Kasumi-1 (cell line): ENCODE data around the gene TRIP12.
"Not testable (repeated sequence)": the region's sequence is repeated elsewhere in the genome, so short reads cannot be mapped to it uniquely, and the experiment has no call there.

Experiments
- DNase-seq, 2 experiments: peaks; one replicate each; lab custom pipeline; 2025; lab: John Stamatoyannopoulos, UW

The TRIP12 gene

DNA sequence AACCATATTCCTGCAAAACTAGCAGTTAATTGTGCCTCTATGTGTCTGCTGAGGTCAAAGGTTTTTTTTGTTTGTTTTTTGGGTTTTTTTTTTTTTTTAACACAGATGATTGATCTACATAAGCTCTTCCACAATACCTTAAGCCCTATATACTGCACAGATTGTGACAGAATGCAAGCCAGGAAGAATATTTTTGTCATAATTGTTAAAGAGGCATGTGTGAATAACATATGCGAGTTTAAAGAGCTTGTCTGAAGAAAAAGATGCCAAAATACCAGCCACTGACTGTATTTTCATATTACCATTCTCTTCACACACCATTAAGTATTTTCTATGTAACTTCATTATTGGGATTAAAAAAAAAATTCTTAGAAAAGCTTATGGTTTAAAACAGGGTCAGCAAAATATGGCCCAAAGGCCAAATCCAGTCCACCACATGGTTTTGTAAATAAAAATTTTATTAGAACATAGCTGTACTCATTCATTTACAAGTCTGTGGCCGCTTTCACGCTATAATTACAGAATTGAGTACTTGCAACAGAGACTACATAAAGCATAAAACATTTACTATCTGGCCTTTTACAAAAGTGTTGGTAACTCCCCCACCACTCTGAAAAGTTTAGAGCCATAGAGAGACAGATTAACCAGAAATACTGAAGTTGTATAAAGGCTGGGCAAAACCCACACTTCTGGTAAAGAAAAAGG lies 89.9 kb downstream of the TRIP12 start:
- DNase-seq = no peak

DNA sequence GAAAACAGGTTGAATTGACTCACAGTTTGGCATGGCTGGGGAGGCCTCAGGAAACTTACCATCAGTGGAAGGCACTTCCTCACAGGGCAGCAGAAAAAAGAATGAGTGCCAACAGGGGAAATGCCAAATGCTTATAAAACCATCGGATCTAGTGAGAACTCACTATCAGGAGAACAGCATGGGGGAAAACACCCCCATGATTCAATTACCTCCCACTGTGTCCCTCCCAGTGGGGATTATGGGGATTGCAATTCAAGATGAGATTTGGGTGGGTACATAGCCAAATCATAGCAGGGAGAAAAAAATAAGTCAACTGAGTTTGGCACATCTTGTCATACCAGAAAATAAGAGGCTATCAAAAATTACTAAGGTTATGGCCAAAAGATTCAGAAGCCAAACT lies 96.3 kb downstream of the TRIP12 start:
- no peak for DNase-seq

DNA sequence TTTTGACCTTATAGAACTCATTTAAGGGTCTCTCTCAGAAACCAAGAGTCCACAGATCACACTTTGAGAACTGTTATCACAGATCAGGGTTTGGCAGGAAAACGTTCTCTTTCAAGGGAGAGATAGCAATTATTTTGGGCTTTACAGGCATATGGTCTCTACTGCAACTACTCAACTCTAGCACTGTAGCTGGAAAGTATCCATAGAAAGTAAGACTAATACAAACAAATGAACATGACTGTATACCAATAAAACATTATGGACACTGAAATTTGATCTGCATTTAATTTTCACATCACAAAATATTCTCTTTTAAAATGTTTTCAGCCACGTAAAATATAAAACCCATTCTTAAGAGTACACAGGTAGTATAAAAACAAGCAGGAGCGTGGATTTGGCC lies 100.5 kb downstream of the TRIP12 start:
- DNase-seq = no peak

DNA sequence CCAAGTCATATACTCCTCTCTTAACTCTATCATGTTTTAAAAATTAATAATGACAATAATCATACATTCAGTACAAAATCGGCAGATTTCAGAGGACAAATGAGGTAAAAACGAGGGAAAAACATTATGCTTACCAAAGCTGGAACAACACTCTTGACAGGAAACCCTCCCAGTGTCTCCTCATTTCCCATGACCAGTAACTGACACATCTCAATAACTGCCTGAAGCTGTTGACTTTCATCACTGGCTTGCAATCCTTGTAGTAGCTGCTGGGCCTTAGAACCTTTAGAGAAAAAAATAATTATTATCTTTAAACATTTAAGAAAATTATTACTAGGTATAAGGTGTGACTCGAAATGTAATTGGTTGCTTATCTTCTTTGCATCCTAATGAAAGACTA lies 103.6 kb downstream of the TRIP12 start:
- no peak for DNase-seq

DNA sequence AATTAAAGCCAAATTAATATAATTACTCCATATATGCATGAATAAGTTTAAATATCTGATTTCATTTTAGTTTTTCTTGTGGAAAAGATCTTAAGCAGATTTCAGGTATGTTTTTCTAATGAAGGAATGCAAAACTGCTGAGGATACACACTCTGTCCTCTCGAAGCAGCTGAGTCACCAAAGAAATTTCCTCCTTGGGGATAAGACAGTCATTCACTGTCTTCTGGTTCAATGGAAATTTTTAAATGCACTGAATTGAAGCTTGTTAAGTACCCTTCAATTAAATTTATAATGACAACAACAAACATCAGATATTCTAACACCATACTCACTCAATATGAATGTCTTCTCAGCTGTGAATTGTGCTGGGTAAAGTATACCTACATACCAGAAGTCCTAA lies 106.0 kb downstream of the TRIP12 start:
- no peak for DNase-seq

DNA sequence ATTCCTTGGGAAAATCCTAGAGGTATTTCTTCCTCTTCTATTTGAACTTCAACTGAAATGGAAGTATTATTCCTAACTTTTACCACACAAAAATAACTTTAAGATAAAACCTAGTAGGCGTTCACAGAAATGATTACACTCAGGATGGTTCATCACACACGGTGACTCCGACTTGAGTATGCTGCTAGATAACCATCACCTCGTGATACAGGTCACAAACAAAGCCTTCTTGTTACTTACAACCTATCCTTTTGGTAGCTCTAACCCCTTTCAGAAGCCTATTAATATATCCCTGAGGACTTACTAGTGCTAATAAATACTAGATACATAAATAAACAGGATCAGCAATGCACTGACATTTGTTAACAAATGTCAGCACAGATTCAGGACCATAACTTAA lies 106.5 kb downstream of the TRIP12 start:
- no peak for DNase-seq

DNA sequence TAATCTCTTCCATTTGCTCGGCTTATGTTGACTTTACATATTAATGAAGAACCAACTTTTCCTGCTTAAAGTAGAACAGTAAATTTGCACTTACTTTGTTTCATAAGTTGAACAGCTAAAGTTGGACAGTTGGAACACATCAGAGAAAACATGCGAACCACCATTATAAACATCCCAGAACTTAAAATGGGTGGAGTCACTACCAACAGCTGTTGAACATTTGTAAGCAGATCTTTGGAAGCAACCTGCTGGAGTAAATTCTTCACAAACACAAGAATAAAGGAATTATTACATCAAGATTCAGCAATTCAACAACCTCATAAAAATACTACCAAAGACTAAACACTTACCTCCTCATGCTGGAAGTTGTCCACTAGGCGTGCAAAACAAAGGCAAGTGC lies 111.0 kb downstream of the TRIP12 start:
- no peak for DNase-seq

DNA sequence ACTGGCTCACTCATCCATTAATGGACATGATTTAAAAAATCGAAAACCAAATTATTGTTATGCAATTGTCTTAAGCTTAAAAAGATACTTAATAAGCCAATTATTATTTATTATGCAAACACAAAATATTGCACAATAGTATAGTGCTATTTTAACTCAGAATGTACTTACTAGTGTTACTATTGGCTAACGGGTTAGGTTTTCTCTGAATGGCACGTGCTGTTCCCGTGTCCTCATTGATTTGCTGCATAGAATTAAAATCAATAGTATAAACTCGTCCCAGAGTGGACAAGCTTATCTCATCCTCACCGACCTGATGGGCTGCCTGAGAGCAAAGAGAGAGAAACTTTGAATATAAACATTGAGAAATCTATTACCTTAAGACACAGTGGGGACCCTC lies 116.2 kb downstream of the TRIP12 start:
- DNase-seq = no peak

DNA sequence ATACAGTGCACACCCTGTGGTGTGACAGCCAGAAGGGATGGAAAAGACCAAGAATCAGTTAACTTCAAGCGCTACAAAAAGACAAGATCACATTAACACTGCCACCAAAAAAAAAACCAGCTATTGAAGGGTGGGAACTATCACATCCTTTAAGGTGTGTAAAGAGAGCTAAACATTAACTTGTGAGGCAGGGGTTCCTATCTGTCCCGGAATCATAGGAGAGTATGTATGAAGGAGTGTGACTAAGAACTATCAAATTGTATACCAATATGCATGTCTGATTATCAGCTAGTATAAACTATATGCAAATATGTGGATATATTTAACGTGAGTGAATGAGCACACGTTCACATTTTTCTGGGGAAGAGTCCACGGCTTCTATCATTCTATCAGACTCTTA lies 119.0 kb downstream of the TRIP12 start:
- DNase-seq = no peak

DNA sequence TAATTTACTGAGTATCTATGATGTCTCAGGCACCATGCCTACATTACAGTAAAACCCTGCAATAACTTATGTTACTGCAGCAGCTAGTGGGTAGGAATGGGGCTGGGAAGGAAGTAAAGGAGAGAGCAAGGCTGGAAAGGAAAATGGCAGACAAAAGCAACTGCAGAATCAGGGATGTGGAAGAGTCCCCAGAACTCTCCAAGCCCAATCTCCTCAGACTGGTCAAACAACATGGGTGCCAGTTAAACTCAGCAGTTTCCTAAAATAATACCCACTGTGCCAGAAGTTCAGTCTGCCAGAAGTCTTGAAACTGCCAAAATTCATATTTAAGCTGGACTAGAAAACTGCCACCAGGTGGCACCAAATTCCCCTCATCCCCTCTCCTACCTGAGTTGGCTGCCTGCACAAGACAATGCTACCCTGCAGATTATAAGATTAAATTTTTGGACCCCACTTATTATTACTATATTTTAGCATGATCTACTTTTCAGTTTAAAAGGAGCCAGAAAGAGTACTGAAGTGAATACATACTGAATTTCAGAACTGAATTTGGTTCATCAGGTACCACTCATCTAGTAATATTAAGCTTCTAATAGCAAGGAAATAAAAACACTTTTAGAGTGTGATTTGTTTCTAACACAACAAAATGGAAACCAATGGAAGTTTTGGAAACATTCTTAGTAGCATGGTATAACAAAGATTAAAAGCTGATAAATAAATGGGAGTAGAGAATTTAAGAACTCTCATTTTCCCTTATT lies 120.6 kb downstream of the TRIP12 start:
- peak; percentile 4 to 21 for DNase-seq

DNA sequence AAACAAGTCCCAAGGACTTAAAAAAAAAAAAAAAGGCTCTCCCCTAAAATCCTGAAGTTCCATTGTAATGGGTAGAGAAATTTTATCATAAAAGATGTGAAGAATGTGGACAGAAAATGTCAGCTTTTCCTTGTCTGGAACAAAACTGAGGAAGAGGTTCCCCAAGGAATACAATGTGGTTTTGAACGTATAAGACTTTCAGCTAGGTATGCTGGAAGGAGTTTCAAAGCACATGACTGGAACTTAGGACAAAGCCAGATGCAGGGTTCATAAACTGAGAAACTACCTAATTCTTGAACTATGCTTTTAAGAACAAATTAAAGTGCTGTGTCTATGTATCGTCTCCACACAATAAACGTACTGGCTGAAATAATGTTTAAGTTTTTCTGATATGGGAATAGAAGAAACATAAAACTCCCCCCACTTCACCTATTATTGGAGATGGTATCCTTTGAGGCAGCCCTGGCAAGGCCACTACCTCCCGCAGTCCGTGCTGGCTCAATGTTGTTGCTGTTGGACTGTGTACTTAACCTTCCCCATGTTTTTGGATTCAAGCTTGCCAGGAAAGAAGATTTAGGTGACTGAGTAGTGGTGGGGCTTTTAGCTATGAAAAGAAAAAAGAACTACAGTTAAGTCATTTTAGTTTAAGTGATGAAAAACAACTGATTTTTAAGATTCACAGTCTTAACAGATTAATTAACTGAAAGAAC lies 123.2 kb downstream of the TRIP12 start:
- DNase-seq = no peak

DNA sequence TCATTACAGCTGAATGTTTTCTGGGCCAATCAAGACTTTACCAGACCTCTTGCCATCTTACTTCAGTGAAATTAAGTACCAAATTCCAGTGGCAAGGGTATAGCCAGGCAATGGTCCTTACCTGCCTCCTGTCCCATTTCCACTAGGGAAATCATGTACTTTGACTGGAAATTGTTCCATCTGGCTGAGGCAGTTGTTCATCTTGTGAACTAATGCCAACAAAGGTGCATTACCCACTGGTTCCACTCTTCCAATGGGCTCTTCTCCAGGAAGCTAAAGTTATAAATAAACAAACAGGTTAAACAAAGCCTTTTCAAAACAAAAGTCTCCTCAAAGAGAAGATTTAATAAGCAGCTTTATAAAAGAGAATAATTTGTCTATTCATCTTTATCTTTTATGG lies 126.8 kb downstream of the TRIP12 start:
- DNase-seq = no peak

DNA sequence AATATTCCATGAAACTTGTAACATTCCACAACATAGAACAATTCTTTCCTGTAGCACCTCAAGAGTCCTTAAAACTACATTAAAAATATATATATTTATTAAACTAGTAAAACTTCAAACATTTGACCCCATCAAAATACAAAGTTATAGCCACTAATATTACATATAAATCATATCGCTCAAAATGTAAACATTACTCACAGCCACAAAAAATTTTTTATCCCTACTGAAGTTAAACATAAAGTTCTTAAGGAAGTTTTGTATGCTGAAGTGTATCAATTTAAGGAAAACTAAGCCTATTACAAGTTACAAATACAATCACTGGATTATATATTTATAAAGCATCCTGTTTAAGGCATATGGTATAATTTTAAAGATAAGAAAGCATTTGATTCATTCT lies 127.2 kb downstream of the TRIP12 start:
- no peak for DNase-seq

DNA sequence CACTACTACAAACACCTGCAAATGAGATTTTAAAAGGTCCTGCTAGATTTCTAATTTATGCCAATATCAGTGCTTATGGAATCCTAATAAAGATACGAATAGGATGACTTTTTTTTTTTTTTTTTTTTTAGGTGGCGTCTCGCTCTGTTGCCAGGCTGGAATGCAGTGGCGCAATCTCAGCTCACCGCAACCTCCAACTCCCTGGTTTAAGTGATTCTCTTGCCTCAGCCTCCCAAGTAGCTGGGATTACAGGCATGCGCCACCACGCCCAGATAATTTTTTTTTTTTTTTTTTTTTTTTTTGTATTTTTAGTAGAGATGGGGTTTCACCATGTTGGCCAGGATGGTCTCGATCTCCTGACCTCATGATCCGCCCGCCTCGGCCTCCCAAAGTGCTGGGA lies 135.5 kb downstream of the TRIP12 start:
- not testable (repeated sequence) for DNase-seq

DNA sequence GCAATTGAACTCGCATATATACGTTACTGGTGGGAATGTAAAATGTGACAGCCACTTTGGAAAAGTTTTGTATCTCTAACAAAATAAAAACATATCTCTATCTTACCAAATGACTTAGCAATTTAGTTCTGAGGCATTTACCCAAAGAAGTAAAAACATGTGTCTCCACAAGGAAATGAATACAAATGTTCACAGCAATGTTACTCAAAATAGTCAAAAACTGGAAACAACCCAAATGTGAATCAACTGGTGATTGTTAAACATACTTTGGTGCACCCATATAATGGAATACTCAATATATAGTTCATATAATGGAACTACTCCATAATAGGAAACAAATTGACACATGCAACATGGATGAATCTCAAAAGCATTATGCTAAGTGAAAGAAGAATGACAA lies 137.0 kb downstream of the TRIP12 start:
- DNase-seq = no peak

DNA sequence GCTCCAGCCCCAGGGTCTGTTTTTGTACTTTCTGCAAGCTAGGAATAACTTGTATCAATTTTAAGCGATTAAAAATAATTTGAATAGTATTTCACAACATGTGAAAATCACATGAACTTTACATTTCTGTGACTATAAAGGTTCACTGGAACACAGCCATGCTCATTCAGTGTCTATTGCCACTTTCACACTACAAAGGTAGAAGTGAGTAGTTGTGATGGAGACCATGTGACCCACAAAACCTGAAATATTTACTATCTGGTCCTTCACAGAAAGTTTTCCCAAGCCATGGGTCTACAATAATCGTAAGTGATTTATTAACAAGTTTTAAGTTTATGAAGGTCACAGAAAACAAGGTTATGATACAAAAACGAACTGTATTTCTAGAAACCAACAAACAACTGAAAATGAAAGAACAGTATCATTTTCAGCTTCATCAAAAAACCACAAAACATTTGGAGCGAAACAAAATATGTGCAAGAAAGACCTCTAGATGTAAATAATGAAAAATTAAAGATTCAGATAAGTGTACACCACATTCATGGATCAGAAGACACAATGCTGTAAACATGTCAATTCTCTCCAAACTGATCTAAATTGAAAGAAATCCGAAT lies 138.6 kb downstream of the TRIP12 start:
- no peak for DNase-seq

DNA sequence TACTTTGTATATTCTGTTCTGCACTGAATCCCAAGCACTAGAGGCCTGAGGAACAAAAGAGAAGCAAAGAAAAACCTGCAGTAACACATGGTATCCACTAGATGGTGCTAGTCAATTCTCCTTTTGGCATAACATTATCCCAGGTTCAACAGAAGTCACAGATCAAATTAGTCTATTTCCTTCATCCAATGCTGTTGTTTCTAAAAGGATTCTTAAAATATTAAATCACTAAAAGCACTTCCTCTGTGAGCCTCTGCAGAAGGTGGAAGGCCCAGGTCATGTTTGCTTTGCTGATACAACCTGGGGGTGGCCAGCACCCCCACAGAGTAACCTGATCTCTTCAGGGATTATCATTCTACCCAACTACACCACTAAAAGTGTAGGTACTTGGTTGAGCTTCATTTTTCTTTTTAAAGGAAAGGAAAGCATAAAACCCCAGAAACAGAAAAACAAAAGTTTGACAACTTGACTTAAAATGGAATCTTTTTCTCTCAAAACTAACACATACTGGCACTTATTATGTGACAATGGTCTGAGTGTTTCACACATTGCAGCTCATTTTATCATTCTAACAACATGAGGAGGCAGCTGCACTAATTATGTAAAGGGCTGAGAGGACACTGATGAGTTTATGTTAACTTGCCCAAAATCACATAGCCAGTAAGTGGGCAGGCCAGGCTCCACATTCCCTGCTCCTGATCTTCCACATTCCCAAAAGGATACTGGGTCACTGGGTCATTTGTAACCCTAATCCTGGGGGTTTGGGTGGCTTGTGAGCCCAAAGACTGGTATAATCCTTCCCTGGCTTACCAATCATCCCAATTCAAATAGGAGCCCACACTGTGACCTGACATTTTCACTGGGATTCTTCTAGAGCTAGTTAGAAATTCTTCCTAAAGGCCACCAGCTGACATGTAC lies 140.7 kb downstream of the TRIP12 start:
- DNase-seq = peak; percentile 29 to 45

DNA sequence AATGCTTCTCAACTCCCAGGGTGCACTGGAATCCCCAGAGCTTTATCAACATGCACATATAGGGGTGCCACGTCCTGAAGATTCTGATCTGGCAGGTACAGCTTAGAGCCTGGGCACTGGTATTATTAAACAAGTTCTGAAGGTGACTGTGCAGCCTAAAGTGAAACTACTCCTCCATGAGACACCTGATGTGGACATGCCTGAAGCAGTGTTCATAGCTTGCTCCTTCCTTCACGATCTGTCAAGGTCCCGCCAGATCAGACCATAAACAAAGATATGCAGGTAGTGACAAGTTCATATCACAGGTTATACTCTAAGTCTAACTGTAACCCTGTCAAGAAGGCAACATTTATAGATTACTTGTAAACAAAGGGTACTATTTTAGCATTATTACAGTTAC lies 142.2 kb downstream of the TRIP12 start:
- DNase-seq = no peak

DNA sequence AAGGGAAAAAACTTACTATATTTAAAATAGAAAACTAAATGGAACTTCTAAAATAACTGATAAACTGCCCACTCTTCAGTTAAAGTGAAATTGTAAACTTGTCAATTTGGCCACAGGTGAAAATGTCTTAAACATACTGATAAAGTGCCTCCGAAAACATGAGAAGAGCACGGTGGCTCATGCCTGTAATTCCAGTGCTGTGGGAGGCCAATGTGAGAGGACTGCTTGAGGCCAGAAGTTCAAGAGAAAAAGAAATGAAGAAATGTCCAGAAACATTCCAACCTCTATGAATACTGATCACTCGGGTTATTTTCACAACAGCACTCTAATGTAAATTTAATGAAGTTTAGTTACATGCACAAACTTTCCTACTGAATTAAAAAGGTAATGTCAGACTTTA lies 144.1 kb downstream of the TRIP12 start:
- DNase-seq = no peak

DNA sequence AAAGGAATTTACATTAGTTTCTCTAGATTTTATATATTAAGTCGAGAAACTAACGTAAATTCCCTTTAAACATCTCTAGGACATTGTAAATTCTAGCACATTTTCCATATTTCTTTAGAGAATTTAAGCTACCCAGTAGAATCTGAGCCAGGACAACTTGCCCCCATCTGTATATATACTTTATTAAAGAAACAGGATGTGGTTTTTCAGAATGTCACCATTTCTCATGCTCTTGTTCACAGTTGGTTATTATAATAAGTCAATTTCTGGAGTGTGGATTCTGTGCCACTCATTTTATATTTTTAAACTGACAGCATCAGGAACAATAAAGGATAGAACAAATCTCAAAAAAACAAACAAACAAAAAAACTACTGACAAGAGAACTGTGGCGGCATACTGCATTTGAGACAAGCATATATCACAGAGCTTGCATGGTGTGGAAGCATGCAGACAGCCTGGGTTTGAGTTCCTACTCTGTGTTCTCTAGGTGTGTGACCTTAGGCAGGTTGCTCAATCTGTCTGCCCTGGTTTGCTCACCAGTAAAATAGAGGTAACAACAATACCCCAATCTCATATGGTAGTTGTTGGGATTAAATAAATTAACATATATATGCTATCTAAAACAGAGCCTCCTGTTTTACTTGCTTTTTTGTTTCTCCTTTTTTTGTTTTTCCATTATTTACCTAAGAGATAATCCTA lies 146.0 kb downstream of the TRIP12 start:
- DNase-seq = no peak

DNA sequence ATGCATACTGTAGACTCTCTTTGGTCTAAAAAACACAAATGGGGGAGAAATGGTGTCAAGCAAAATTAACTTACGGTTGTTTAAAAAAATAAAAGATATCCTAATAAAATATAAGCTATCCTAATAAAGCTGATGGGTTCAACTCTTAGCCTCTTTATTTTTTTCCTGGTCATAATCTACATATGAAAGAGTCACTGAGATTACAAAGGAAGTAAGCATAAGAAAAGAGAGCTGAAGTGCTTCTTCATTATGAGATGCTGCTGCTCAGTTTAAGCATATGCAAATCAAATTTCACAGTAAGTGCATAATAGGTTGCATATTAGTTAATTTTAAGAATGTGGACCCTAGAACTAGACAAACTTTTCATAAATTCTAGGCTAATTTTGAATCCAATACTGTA lies 147.6 kb downstream of the TRIP12 start:
- no peak for DNase-seq
